OCI-LY1 (cell line): ENCODE data around the gene MAD1L1.

Experiments used
- EZH2 ChIP-seq: fragments of 200-600 bp; sonication (generic), shearing (Covaris generic); IDR thresholded peaks from 2 replicates; pipeline ENCODE4 v1.8.0; 2017; ENCODE audit warnings: borderline replicate concordance, mixed run types, mild to moderate bottlenecking, antibody characterized with exemption, low read length, moderate library complexity, mixed read lengths
- TF ChIP-seq, protein P1 (sequence below): fragments of 200-600 bp; sonication (generic), shearing (Covaris generic); IDR thresholded peaks from 2 replicates; pipeline ENCODE4 v1.5.1; 2017; ENCODE audit warnings: mild to moderate bottlenecking, antibody characterized with exemption, low read length, moderate library complexity, mixed read lengths

DNA sequence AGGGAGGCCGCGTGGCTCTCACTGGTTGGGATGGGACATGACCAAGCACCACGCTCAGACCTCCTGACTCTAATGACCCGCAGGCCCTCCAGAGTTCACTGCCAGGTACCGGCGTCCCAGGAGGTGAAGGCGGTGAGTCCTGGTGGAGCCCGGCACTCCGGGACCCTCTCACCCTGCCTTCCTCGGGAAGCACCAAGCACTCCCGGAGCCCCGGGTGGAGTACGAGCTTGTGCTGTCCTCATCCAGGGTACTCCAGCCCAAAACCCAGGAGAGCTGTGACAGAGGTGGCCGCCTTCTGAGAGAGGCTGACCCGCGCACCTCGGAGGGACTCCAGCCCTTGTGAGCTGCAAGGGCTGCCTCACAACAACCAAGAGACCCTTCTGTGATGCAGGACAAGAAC is 9.4 kb downstream of the MAD1L1 start:
- TF ChIP-seq, protein P1, sequence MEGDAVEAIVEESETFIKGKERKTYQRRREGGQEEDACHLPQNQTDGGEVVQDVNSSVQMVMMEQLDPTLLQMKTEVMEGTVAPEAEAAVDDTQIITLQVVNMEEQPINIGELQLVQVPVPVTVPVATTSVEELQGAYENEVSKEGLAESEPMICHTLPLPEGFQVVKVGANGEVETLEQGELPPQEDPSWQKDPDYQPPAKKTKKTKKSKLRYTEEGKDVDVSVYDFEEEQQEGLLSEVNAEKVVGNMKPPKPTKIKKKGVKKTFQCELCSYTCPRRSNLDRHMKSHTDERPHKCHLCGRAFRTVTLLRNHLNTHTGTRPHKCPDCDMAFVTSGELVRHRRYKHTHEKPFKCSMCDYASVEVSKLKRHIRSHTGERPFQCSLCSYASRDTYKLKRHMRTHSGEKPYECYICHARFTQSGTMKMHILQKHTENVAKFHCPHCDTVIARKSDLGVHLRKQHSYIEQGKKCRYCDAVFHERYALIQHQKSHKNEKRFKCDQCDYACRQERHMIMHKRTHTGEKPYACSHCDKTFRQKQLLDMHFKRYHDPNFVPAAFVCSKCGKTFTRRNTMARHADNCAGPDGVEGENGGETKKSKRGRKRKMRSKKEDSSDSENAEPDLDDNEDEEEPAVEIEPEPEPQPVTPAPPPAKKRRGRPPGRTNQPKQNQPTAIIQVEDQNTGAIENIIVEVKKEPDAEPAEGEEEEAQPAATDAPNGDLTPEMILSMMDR, result no peak
- no peak for TF ChIP-seq EZH2
